GM23338 (cell line): ENCODE results near the gene TARBP2. TPM values are rescaled to one million over a fixed set of nuclear protein-coding genes. Genes with fewer than 3 reads are reported as not detected.

Source experiments
- ATAC-seq: fragments of 200-7000 bp; cut with Tn5 transposase; 3 replicates; pipeline ENCODE4 v1.9.1; 2020
- DNase-seq: peaks from one replicate; pipeline ENCODE4 v3.0.0-alpha.2; 2015; ENCODE audit warnings: low spot score
- H2AFZ ChIP-seq: fragments of 200-600 bp; sonication (generic); 2 replicates; pipeline ENCODE4 v1.8.0; 2016; ENCODE audit warnings: antibody characterized with exemption, mild to moderate bottlenecking, moderate library complexity
- H3F3A ChIP-seq: fragments of 200-600 bp; sonication (generic); replicated peaks from 2 replicates; pipeline ENCODE4 v1.8.0; 2017; ENCODE audit warnings: antibody characterized with exemption, mixed run types, low read depth
- H3K27ac ChIP-seq: fragments of 200-600 bp; sonication (generic); 2 replicates; pipeline ENCODE4 v1.6.1; 2016; ENCODE audit warnings: low read depth
- H3K27me3 ChIP-seq: fragments of 200-600 bp; sonication (generic); 2 replicates; pipeline ENCODE4 v1.8.0; 2016; ENCODE audit warnings: mild to moderate bottlenecking, mixed run types, moderate library complexity; ENCODE audit not compliant: insufficient read depth
- H3K36me3 ChIP-seq: fragments of 200-600 bp; sonication (generic); 2 replicates; pipeline ENCODE4 v1.8.0; 2016; ENCODE audit warnings: mild to moderate bottlenecking; ENCODE audit not compliant: insufficient read depth
- H3K4me1 ChIP-seq: fragments of 200-600 bp; sonication (generic); 2 replicates; pipeline ENCODE4 v1.8.0; 2016; ENCODE audit warnings: mild to moderate bottlenecking, moderate library complexity; ENCODE audit not compliant: insufficient read depth
- H3K4me2 ChIP-seq: fragments of 200-600 bp; sonication (generic); 2 replicates; pipeline ENCODE4 v1.7.1; 2017; ENCODE audit warnings: mixed run types
- H3K4me3 ChIP-seq: fragments of 200-600 bp; sonication (generic); 2 replicates; pipeline ENCODE4 v1.6.1; 2016; ENCODE audit warnings: mixed run types
- H3K79me2 ChIP-seq: fragments of 200-600 bp; sonication (generic); replicated peaks from 2 replicates; pipeline ENCODE4 v1.8.0; 2017; ENCODE audit warnings: mild to moderate bottlenecking; ENCODE audit not compliant: insufficient read depth
- H3K9me2 ChIP-seq: fragments of 200-600 bp; sonication (generic); 2 replicates; pipeline ENCODE4 v1.8.0; 2017; ENCODE audit not compliant: insufficient read depth
- H4K20me1 ChIP-seq: fragments of 200-600 bp; sonication (generic); replicated peaks from 2 replicates; pipeline ENCODE4 v1.8.0; 2017; ENCODE audit warnings: mild to moderate bottlenecking; ENCODE audit not compliant: insufficient read depth
- H3K27ac Mint-ChIP-seq: 2 replicates; pipeline ENCODE4 v1.8.0; 2020; ENCODE audit warnings: inconsistent platforms, mild to moderate bottlenecking, moderate library complexity, mixed read lengths
- H3K27me3 Mint-ChIP-seq: 3 replicates; pipeline ENCODE4 v1.8.0; 2022; ENCODE audit warnings: low read depth, mild to moderate bottlenecking, moderate library complexity, mixed read lengths, inconsistent platforms; ENCODE audit not compliant: insufficient read depth, poor library complexity
- H3K36me3 Mint-ChIP-seq: 3 replicates; pipeline ENCODE4 v1.8.0; 2021; ENCODE audit warnings: low read depth, mild to moderate bottlenecking, inconsistent platforms, moderate library complexity, mixed read lengths
- H3K4me1 Mint-ChIP-seq: 3 replicates; pipeline ENCODE4 v1.8.0; 2020; ENCODE audit warnings: mild to moderate bottlenecking, inconsistent platforms, mixed read lengths
- H3K4me3 Mint-ChIP-seq: 3 replicates; pipeline ENCODE4 v1.8.0; 2021; ENCODE audit warnings: moderate library complexity, mild to moderate bottlenecking, inconsistent platforms, mixed read lengths
- H3K9me3 Mint-ChIP-seq: 3 replicates; pipeline ENCODE4 v1.8.0; 2020; ENCODE audit warnings: moderate library complexity, mild to moderate bottlenecking, inconsistent platforms, mixed read lengths
- CREB1 ChIP-seq: fragments of 250-450 bp; sonication (Bioruptor Pico); IDR thresholded peaks from 2 replicates; pipeline ENCODE4 v1.5.0; 2020; ENCODE audit warnings: low read depth, mild to moderate bottlenecking, moderate library complexity
- EZH2 ChIP-seq: fragments of 200-600 bp; sonication (generic); IDR thresholded peaks from one replicate; pipeline ENCODE4 v1.8.0; 2017; ENCODE audit warnings: antibody characterized with exemption, mild to moderate bottlenecking, low read depth; ENCODE audit not compliant: unreplicated experiment
- EZH2phosphoT487 ChIP-seq: fragments of 200-600 bp; sonication (generic); IDR thresholded peaks from one replicate; pipeline ENCODE4 v1.8.1; 2018; ENCODE audit warnings: antibody characterized with exemption; ENCODE audit not compliant: unreplicated experiment
- JUNB ChIP-seq: IDR thresholded peaks from one replicate; pipeline ENCODE4 v1.6.1; 2016; ENCODE audit warnings: antibody characterized with exemption; ENCODE audit not compliant: unreplicated experiment
- NANOG ChIP-seq: IDR thresholded peaks from 2 replicates; pipeline ENCODE4 v1.6.1; 2016; ENCODE audit warnings: antibody characterized with exemption, borderline replicate concordance
- POLR2AphosphoS5 ChIP-seq: IDR thresholded peaks from 2 replicates; pipeline ENCODE4 v1.6.1; 2016; ENCODE audit warnings: antibody characterized with exemption, low read depth
- STAT1 ChIP-seq: IDR thresholded peaks from one replicate; pipeline ENCODE4 v1.6.1; 2016; ENCODE audit warnings: antibody characterized with exemption; ENCODE audit not compliant: unreplicated experiment
- ZNF114 ChIP-seq: fragments of 250-450 bp; sonication (Bioruptor Pico); IDR thresholded peaks from 2 replicates; pipeline ENCODE4 v1.5.0; 2020; ENCODE audit warnings: mild to moderate bottlenecking, moderate library complexity
- ZNF331 ChIP-seq: fragments of 250-450 bp; sonication (Bioruptor Pico); IDR thresholded peaks from 2 replicates; pipeline ENCODE4 v1.5.0; 2020; ENCODE audit warnings: low read depth, mild to moderate bottlenecking, moderate library complexity
- polyA plus RNA-seq: library from polyadenylated mRNA; unstranded; fragments of >200 nt; fragmentation: Nextera tagmentation; extraction: Ambion mirVana; gene quantifications from 2 replicates; pipeline ENCODE4 v1.2.1, GENCODE V29; 2016
- total RNA-seq: library from RNA; depleted of rRNA; stranded (reverse); fragments of >200 nt; shearing (Covaris generic); gene quantifications from 2 replicates; pipeline ENCODE4 v1.2.3, GENCODE V29; 2014
- TF ChIP-seq, protein P1 (sequence below): fragments of 250-450 bp; sonication (Bioruptor Pico); IDR thresholded peaks from 2 replicates; pipeline ENCODE4 v1.5.0; 2020; ENCODE audit warnings: mild to moderate bottlenecking, moderate library complexity
- TF ChIP-seq, protein P2 (sequence below): IDR thresholded peaks from one replicate; pipeline ENCODE4 v1.6.1; 2018; ENCODE audit warnings: antibody characterized with exemption; ENCODE audit not compliant: unreplicated experiment
- TF ChIP-seq, protein P3 (sequence below): IDR thresholded peaks from 2 replicates; pipeline ENCODE4 v1.6.1; 2016; ENCODE audit warnings: antibody characterized with exemption
- TF ChIP-seq, protein P4 (sequence below), 2 experiments: fragments of 200-600 bp in 1 of 2; sonication (generic) in 1 of 2; conservative IDR thresholded peaks; 2 replicates each; pipeline versions ENCODE4 v1.5.1 to v1.6.1; 2016 to 2017; ENCODE audit warnings: antibody characterized with exemption in 2 of 2, low read depth in 2 of 2, mild to moderate bottlenecking in 2 of 2, moderate library complexity in 1 of 2

The TARBP2 gene
- total and polyA plus RNA-seq, 2 experiments from 2014 or later, result 57.0 to 83.4 TPM

DNA sequence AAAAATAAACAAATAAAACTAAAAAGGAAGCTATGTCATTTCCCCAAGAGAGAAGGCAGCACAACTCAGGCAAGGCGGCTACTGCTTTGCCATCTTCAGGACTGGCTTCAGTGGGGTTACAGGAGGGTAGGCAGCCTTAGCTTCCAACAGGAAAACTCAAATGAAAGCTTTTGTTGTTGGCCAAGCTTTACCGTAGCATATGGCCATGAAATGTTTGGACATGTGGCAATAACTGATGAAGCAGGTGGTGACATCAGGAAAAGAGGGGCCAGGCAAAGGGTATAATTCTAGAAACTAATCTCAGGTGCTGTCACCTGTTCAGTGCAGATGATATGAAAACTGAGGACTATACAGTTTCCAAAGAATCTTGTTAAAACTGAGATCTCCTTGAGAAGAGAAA lies 29.0 kb downstream of the TARBP2 start (continued):
- TF ChIP-seq CREB1 (CRISPR knock-in tag) (no peak), EZH2phosphoT487 (no peak), POLR2AphosphoS5 (no peak), ZNF331 (CRISPR knock-in tag) (no peak)

DNA sequence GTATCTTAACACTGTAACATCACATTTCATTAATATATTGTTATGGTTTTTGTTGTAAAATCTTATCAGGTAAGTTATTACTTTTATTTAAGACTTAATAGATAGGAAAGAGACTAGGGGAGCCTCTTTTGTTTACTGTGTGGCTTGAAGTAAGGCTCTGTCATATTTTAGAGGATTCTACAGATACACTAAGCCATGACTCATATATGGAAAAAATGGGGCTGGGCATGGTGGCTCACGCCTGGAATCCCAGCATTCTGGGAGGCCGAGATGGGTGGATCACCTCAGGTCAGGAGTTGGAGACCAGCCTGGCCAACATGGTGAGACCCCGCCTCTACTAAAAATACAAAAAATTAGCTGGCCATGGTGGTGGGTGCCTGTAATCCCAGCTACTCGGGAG lies 29.8 kb downstream of the TARBP2 start:
- ATAC-seq (no peak), DNase-seq (no peak)
- H3K36me3 ChIP-seq, result peaks cover 2% of the 10 kb centered on the region; the same call in 1 of the 2 replicates
- TF ChIP-seq, protein P1, sequence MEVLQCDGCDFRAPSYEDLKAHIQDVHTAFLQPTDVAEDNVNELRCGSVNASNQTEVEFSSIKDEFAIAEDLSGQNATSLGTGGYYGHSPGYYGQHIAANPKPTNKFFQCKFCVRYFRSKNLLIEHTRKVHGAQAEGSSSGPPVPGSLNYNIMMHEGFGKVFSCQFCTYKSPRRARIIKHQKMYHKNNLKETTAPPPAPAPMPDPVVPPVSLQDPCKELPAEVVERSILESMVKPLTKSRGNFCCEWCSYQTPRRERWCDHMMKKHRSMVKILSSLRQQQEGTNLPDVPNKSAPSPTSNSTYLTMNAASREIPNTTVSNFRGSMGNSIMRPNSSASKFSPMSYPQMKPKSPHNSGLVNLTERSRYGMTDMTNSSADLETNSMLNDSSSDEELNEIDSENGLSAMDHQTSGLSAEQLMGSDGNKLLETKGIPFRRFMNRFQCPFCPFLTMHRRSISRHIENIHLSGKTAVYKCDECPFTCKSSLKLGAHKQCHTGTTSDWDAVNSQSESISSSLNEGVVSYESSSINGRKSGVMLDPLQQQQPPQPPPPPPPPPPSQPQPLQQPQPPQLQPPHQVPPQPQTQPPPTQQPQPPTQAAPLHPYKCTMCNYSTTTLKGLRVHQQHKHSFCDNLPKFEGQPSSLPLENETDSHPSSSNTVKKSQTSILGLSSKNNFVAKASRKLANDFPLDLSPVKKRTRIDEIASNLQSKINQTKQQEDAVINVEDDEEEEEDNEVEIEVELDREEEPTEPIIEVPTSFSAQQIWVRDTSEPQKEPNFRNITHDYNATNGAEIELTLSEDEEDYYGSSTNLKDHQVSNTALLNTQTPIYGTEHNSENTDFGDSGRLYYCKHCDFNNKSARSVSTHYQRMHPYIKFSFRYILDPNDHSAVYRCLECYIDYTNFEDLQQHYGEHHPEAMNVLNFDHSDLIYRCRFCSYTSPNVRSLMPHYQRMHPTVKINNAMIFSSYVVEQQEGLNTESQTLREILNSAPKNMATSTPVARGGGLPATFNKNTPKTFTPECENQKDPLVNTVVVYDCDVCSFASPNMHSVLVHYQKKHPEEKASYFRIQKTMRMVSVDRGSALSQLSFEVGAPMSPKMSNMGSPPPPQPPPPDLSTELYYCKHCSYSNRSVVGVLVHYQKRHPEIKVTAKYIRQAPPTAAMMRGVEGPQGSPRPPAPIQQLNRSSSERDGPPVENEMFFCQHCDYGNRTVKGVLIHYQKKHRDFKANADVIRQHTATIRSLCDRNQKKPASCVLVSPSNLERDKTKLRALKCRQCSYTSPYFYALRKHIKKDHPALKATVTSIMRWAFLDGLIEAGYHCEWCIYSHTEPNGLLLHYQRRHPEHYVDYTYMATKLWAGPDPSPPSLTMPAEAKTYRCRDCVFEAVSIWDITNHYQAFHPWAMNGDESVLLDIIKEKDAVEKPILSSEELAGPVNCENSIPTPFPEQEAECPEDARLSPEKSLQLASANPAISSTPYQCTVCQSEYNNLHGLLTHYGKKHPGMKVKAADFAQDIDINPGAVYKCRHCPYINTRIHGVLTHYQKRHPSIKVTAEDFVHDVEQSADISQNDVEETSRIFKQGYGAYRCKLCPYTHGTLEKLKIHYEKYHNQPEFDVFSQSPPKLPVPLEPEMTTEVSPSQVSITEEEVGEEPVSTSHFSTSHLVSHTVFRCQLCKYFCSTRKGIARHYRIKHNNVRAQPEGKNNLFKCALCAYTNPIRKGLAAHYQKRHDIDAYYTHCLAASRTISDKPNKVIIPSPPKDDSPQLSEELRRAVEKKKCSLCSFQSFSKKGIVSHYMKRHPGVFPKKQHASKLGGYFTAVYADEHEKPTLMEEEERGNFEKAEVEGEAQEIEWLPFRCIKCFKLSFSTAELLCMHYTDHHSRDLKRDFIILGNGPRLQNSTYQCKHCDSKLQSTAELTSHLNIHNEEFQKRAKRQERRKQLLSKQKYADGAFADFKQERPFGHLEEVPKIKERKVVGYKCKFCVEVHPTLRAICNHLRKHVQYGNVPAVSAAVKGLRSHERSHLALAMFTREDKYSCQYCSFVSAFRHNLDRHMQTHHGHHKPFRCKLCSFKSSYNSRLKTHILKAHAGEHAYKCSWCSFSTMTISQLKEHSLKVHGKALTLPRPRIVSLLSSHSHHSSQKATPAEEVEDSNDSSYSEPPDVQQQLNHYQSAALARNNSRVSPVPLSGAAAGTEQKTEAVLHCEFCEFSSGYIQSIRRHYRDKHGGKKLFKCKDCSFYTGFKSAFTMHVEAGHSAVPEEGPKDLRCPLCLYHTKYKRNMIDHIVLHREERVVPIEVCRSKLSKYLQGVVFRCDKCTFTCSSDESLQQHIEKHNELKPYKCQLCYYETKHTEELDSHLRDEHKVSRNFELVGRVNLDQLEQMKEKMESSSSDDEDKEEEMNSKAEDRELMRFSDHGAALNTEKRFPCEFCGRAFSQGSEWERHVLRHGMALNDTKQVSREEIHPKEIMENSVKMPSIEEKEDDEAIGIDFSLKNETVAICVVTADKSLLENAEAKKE (CRISPR knock-in tag), result no peak
- TF ChIP-seq, protein P2, sequence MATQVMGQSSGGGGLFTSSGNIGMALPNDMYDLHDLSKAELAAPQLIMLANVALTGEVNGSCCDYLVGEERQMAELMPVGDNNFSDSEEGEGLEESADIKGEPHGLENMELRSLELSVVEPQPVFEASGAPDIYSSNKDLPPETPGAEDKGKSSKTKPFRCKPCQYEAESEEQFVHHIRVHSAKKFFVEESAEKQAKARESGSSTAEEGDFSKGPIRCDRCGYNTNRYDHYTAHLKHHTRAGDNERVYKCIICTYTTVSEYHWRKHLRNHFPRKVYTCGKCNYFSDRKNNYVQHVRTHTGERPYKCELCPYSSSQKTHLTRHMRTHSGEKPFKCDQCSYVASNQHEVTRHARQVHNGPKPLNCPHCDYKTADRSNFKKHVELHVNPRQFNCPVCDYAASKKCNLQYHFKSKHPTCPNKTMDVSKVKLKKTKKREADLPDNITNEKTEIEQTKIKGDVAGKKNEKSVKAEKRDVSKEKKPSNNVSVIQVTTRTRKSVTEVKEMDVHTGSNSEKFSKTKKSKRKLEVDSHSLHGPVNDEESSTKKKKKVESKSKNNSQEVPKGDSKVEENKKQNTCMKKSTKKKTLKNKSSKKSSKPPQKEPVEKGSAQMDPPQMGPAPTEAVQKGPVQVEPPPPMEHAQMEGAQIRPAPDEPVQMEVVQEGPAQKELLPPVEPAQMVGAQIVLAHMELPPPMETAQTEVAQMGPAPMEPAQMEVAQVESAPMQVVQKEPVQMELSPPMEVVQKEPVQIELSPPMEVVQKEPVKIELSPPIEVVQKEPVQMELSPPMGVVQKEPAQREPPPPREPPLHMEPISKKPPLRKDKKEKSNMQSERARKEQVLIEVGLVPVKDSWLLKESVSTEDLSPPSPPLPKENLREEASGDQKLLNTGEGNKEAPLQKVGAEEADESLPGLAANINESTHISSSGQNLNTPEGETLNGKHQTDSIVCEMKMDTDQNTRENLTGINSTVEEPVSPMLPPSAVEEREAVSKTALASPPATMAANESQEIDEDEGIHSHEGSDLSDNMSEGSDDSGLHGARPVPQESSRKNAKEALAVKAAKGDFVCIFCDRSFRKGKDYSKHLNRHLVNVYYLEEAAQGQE, result no peak
- TF ChIP-seq EZH2 (no peak), JUNB (no peak), POLR2AphosphoS5 (no peak), EZH2phosphoT487 (no peak), CREB1 (CRISPR knock-in tag) (no peak), ZNF114 (CRISPR knock-in tag) (no peak), NANOG (no peak), ZNF331 (CRISPR knock-in tag) (no peak), STAT1 (no peak)
- TF ChIP-seq, protein P3, sequence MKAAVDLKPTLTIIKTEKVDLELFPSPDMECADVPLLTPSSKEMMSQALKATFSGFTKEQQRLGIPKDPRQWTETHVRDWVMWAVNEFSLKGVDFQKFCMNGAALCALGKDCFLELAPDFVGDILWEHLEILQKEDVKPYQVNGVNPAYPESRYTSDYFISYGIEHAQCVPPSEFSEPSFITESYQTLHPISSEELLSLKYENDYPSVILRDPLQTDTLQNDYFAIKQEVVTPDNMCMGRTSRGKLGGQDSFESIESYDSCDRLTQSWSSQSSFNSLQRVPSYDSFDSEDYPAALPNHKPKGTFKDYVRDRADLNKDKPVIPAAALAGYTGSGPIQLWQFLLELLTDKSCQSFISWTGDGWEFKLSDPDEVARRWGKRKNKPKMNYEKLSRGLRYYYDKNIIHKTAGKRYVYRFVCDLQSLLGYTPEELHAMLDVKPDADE, result no peak
- TF ChIP-seq, protein P4, sequence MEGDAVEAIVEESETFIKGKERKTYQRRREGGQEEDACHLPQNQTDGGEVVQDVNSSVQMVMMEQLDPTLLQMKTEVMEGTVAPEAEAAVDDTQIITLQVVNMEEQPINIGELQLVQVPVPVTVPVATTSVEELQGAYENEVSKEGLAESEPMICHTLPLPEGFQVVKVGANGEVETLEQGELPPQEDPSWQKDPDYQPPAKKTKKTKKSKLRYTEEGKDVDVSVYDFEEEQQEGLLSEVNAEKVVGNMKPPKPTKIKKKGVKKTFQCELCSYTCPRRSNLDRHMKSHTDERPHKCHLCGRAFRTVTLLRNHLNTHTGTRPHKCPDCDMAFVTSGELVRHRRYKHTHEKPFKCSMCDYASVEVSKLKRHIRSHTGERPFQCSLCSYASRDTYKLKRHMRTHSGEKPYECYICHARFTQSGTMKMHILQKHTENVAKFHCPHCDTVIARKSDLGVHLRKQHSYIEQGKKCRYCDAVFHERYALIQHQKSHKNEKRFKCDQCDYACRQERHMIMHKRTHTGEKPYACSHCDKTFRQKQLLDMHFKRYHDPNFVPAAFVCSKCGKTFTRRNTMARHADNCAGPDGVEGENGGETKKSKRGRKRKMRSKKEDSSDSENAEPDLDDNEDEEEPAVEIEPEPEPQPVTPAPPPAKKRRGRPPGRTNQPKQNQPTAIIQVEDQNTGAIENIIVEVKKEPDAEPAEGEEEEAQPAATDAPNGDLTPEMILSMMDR (conservative IDR thresholded peaks at IDR 0.05; ENCODE audit: low read depth in 2 of 2), result no peak
- Mint-ChIP-seq H3K4me3 (no peak overlapping the region), H3K27ac (no peak overlapping the region), H3K4me1 (no peaks in the 10 kb centered on the region), H3K27me3 (peaks cover 2% of the 10 kb centered on the region), H3K9me3 (no peaks in the 10 kb centered on the region), H3K36me3 (peaks cover 17% of the 10 kb centered on the region)
- H3K27me3 ChIP-seq, result no peaks in the 10 kb centered on the region
- no peak overlapping the region for H3K4me3 ChIP-seq
- H3K27ac ChIP-seq, result no peak overlapping the region
- no peaks in the 10 kb centered on the region for H3F3A ChIP-seq
- no peak overlapping the region for H3K4me2 ChIP-seq
- no peaks in the 10 kb centered on the region for H3K9me2 ChIP-seq
- H3K79me2 ChIP-seq, result no peaks in the 10 kb centered on the region
- H2AFZ ChIP-seq, result no peak overlapping the region
- no peaks in the 10 kb centered on the region for H4K20me1 ChIP-seq
- no peaks in the 10 kb centered on the region for H3K4me1 ChIP-seq
